K562 (cell line): Measurements from ENCODE around the gene RGS6.

Experiments
- MED1 ChIP-seq: sonication (generic); formaldehyde crosslinking; IDR thresholded peaks from 2 replicates; pipeline ENCODE4 v1.8.1; 2023; ENCODE audit warnings: missing genetic modification reagents, borderline replicate concordance
- NFRKB ChIP-seq: fragments of 450-650 bp; IDR thresholded peaks from 2 replicates; pipeline ENCODE4 v1.6.1; 2016; ENCODE audit warnings: low read depth
- TF ChIP-seq, protein P1 (sequence below), 2 experiments: fragments of 450-650 bp in 1 of 2; IDR thresholded peaks; 2 replicates each; pipeline ENCODE4 v1.6.1; 2011 to 2017; ENCODE audit warnings: low read depth in 2 of 2, antibody characterized with exemption in 1 of 2, borderline replicate concordance in 1 of 2, low read length in 1 of 2, mild to moderate bottlenecking in 1 of 2, mixed read lengths in 1 of 2; ENCODE audit not compliant: control insufficient read depth in 1 of 2

DNA sequence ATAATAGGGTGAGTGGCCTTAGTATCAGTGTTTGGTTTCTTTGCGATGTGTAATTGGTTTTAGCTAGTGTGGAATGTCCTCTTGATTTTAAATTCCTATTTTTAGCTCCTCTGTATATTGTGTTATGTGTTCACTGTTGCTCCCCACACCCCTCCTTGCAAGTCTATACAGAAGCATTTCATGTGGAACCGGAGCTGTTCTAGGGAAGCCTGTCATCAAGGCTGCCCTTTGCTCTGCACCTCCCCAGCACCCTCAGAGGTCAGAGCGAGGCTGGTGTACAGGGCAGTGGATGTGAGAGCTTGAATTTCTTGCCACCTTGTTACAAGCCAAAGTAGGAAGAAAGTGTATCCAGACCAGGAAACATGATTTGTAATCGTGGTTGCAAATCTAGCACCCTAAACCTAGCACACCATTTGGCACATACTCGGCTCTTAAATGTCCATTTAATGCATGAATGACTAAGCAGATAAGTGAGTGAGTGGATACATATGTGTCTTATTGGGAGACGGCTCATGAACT is 376.8 kb downstream of the RGS6 start:
- TF ChIP-seq MED1 (CRISPR knock-in tag) (no peak), NFRKB (no peak)
- TF ChIP-seq, protein P1, sequence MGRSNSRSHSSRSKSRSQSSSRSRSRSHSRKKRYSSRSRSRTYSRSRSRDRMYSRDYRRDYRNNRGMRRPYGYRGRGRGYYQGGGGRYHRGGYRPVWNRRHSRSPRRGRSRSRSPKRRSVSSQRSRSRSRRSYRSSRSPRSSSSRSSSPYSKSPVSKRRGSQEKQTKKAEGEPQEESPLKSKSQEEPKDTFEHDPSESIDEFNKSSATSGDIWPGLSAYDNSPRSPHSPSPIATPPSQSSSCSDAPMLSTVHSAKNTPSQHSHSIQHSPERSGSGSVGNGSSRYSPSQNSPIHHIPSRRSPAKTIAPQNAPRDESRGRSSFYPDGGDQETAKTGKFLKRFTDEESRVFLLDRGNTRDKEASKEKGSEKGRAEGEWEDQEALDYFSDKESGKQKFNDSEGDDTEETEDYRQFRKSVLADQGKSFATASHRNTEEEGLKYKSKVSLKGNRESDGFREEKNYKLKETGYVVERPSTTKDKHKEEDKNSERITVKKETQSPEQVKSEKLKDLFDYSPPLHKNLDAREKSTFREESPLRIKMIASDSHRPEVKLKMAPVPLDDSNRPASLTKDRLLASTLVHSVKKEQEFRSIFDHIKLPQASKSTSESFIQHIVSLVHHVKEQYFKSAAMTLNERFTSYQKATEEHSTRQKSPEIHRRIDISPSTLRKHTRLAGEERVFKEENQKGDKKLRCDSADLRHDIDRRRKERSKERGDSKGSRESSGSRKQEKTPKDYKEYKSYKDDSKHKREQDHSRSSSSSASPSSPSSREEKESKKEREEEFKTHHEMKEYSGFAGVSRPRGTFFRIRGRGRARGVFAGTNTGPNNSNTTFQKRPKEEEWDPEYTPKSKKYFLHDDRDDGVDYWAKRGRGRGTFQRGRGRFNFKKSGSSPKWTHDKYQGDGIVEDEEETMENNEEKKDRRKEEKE (IDR thresholded peaks at IDR 0.05; ENCODE audit: borderline replicate concordance in 1 of 2, control insufficient read depth in 1 of 2, low read depth in 2 of 2, low read length in 1 of 2), result no peak
